GM19455 (cell line): ENCODE results near the gene ETV6.

ENCODE experiments used
- ATAC-seq: cut with Tn5 transposase; IDR thresholded peaks from one replicate; pipeline ENCODE4 v1.9.1; 2021; ENCODE audit not compliant: unreplicated experiment

ETV6 gene

GRCh38 chr12:11877869-11878780, 228.7 kb downstream of the ETV6 start:
- no peak for ATAC-seq

GRCh38 chr12:11879306-11879705, 229.8 kb downstream of the ETV6 start:
- no peak for ATAC-seq

DNA sequence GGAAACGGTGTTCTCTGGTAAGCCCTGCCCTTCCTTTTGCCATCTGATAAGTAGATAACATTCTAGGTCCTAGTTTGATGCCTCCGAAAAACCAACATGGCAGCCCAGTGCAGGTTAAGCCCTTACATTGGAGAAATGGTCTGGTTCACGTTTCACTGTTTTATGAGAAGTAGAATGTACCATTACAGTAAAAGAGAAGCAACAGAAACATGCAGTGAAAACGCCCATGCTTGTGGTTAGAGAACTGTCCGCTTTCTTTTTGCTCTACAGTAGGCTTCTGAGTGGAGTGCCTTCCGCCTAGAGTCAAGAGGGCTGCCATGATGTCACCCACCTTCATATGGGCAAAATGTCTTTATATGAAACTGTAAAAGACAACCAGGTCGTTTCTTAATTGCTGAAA, 230.9 kb downstream of the ETV6 start:
- ATAC-seq = no peak

DNA sequence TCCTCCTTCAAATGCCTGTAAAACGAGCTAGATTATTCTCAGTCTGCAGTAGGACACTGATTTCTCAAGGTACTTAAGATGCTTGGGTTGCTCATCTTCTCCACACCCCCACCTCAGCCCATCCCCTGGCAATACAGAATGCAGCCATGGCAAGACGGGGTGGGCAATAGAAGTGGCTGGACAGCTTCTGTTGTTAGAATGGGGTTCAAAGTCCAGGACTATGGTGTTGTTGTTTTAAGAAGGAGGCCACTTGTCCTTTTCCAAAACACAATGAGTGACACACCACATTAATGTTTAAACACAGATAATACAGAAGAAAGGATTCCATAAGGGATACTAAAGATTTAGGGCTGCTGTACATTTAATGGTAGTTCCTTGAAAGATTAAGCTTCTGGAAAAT, 232.4 kb downstream of the ETV6 start:
- no peak for ATAC-seq

DNA sequence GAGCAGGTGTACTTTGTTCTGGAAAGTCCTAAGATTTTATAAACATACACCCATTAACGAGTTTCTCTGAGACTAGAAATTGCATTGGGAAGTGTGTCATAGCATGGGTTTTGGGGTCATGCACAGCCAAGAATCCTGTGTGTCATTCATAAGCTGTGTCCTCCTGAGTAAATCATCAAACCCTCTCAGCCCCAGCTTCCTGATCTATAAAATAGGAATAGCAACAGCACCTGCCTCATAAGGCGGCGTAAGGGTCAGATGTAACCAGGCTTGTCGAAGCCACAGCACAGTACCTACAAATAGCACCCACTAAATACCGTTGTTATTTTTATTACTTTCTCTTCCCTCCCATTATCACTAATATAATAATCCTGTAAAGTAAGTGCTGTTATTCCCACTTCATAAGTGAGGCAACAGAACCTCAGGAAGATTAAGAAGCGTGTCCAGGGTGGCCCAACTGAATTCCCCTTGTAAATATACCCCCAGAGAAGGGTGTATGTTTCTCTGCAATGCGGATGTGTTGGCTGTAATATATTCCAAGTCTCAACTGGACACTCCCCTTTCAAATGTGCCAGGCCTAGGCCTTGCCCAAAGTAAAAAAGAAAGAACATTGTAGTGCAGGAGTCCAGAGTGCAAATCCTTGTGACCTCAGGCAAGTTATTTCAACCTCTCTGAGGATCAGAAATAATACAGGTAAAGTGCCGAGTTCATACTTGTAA, 233.0 kb downstream of the ETV6 start:
- ATAC-seq = no peak

DNA sequence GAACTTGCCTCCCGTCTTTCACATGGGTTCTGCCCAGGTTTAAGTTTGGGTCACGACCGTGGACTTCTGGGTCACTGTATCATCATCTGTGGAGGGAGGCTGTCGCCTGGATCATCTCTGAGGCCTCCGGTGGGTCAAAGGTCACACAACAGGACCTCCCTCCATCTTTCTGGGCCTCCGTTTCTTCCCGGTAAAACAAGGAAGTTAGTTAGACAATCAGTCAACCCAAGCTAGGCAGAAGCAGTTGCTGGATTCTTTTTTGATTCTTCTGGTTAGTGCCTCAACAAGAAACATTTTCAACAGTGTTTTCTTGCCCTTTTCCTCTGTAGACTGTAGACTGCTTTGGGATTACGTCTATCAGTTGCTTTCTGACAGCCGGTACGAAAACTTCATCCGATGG, 234.6 kb downstream of the ETV6 start:
- no peak for ATAC-seq

- no peak for ATAC-seq
Measured at GRCh38 chr12:11884706-11885105, 235.2 kb downstream of the ETV6 start.

- no peak for ATAC-seq
Measured at GRCh38 chr12:11885261-11886038, 236.0 kb downstream of the ETV6 start.

GRCh38 chr12:11886339-11886738, 236.9 kb downstream of the ETV6 start:
- ATAC-seq = no peak

DNA sequence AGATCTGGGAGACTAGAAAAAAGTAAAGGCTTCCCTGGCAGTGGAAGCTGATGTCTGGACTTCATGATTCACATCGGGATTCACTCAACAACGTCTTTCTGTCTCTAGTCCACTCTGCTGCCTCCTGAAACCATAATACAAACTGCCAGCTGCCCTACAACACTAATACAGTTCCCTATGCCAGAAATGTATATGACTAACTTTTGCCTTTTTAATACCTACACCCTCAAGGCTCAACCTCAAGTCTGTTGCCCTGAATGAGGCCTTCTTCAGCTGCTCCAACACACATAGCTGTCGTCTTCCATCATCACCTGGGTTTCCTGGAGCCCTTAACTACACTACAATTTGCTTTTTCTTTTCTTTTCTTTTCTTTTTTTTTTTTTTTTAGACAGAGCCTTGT, 238.6 kb downstream of the ETV6 start:
- no peak for ATAC-seq

DNA sequence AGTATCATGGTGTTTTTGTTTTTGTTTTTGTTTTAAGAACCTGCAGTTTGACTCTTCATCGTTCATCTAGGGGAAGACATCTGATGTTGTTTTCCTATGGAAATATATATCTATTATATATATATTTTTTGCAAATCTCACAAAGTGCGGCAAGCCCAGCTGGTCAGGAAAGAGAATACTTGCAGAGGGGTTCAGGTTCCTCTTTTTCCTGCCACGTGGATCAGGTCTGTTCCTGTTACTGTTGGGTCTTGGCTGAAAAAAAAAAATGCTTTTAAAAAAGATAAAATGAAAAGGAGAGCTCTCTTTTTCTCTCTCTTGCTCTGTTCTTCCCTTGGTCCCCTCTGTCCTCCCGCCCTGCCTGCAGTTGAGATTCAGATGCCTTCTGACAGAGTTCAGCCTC, 241.9 kb downstream of the ETV6 start:
- ATAC-seq = no peak

- no peak for ATAC-seq
Measured at GRCh38 chr12:11891754-11892386, 242.4 kb downstream of the ETV6 start.

DNA sequence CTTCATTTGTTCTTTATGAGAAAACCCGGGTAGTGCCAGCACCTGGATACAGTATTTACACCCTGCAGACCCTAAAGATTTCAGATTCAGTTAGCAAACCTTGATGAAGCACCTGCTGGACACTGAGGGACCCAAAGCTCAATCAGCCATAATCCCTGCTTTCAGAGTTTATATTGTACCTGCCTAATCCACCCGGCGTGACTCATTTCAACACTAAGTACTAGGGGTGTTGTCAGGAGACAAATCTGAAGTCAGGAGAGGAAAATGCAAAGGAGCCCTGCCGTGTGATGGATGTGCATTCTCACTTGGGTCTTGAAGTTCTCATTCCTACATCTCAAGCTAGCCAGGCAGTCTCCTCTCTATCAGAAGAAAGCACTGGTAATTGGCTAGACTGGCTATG, 244.5 kb downstream of the ETV6 start:
- no peak for ATAC-seq

GRCh38 chr12:11894890-11895289, 245.4 kb downstream of the ETV6 start:
- ATAC-seq = no peak

DNA sequence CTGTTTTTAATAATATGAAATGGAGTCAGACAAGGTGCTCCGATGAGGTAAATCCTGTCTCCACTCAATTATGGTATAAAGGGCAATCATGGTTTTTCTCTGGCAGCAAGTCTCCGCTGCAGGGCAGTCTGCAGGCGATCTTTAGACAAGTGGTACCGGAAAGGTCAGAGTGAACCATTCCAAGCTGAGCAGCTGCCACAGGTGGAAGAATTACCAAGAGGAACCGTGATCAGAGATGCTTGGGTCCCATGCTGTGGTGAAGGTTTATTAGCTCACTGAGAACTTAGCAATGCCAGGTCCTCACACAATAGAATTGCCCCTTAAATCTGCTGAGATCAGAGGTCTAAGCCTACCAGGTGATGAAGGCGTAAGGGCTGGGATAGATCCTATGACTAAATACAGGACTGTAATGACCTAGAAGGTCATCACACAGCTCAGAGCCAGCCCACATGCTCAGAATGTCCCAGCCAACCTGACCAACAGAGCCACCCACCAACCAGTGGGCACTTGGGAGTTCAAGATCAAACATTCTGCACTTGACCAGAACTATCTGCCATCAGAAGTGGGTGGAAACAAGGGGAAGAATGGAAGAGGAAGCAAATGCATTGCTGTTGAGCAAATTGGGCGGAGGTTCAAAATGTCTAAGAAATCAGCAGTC, 246.1 kb downstream of the ETV6 start:
- ATAC-seq = no peak

GRCh38 chr12:11896417-11896929, 247.0 kb downstream of the ETV6 start:
- no peak for ATAC-seq

GRCh38 chr12:11897923-11898322, 248.4 kb downstream of the ETV6 start:
- no peak for ATAC-seq

- no peak for ATAC-seq
Measured at GRCh38 chr12:11901701-11902524, 252.4 kb downstream of the ETV6 start.

DNA sequence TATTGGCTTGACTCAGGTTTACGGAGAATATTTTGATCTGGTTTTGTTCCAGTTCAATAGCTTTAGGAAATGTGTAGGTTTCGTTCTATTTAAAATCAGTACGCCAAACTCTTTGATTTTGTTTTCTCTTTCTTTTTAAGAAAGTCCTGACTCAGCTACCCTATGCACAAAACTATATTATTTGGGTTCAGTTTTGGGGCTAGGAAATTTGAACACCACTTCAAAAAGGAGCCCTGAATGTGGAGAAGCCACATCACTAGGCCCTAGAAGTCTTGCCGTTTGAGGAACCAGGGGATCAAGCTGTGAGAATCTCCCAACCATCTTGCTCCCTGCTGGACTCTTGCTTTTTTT, 253.0 kb downstream of the ETV6 start:
- ATAC-seq = no peak

GRCh38 chr12:11904124-11904523, 254.7 kb downstream of the ETV6 start:
- ATAC-seq = no peak
